ENCODE data around the gene ANKRD45. TPM values are rescaled to one million over a fixed set of nuclear protein-coding genes. Genes with fewer than 3 reads are reported as not detected.
"Not testable (repeated sequence)": the region's sequence is repeated elsewhere in the genome, so short reads cannot be mapped to it uniquely, and the experiment has no call there.

The ANKRD45 gene
- total RNA-seq, 1 donor from 2014 or later: not detected

DNA sequence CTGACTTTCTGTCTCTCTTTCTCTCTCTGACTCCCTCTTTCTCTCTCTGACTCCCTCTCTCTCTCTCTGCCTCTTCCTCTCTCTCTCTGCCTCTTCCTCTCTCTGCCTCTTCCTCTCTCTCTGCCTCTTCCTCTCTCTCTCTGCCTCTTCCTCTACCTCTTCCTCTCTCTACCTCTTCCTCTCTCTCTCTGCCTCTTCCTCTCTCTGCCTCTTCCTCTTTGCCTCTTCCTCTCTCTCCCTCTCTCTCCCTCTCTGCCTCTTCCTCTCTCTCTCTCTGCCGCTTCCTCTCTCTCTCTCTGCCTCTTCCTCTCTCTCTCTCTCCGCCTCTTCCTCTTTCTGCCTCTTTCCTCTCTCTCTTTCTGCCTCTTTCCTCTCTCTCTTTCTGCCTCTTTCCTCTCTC is 18.6 kb upstream of the ANKRD45 start:
- Mint-ChIP-seq H3K27me3 (peaks cover 12% of the 10 kb centered on the region), H3K36me3 (ENCODE audit: low read depth) (no peaks in the 10 kb centered on the region), H3K4me1 (no peaks in the 10 kb centered on the region), H3K9me3 (no peaks in the 10 kb centered on the region), H3K27ac (no peak overlapping the region), H3K4me3 (no peak overlapping the region)
- no peak for DNase-seq
- POLR2A ChIA-PET: no interaction called here
- no peak for ATAC-seq (ENCODE audit: low read depth)
- no peak for TF ChIP-seq CTCF (IDR thresholded peaks at IDR 0.05)
- intact Hi-C loops (cut with micrococcal nuclease): no loop called here
- CTCF ChIA-PET: no interaction called here

DNA sequence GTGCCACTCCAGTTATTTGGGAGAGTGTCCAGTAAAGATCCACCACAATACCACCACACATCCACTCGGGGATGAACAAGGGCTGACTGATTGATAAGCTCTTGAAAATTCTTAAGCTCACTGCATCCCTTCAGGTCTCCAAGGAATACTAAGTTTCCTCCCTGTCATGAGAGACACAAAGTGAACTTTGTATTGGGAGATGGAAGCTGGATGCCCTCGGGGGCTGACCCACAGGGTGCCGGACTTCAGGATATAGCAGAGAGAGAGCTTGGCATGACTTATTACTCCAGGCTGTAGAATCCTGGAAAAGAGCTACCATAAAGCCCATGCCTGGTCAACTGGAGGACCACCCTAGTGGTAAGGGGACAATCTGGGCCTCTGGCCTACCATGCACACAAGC is 15.5 kb upstream of the ANKRD45 start:
- intact Hi-C loops (cut with micrococcal nuclease); H3K4me1 Mint-ChIP-seq; H3K27me3 Mint-ChIP-seq; ATAC-seq (ENCODE audit: low read depth); H3K9me3 Mint-ChIP-seq; DNase-seq; H3K4me3 Mint-ChIP-seq; CTCF ChIA-PET; H3K36me3 Mint-ChIP-seq (ENCODE audit: low read depth); H3K27ac Mint-ChIP-seq: not testable (repeated sequence)
- POLR2A ChIA-PET: interaction anchor here (0.6 kb wide), 1 partner anchor 123 kb away, joined by 3 read pairs; no protein-coding TSS in a partner anchor

DNA sequence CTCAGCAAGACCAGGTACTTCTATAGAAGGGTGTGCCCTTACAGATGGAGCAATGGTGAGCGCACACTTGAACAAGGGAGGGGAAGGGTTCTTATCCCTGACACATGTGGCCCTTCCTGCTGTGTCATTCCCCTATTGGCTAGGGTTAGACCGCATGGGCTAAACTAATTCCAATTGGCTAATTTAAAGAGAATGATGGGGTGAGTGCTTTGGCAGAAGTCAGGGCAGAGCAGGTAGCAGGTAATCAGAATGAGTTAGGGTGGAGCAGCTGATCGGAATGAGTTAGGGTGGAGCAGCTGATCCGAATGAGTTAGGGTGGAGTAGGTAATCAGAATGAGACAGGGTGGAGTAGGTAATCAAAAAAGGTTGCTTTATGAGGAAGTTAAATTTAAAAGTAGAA is 14.2 kb upstream of the ANKRD45 start:
- H3K27ac Mint-ChIP-seq: not testable (repeated sequence)

DNA sequence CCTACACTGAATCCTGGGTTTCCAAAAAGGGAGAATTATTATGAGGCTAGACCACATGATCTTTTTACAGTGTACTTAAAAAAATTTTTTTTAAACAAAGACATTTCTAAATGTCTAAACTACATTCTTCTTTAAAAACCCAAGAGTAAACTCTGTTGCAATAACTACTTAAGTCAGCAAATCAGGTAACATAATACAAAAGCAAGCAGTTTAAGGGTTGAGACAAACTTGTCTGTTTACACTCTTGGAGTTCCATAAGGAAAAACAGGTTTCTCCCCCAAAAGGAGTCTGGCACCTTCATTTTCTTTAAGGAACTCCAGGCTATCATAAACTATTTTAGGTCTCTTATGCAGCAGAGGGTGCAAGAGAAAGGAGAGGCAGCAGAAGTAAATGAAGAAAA is 12.5 kb upstream of the ANKRD45 start:
- DNase-seq (no peak), ATAC-seq (ENCODE audit: low read depth) (no peak)
- POLR2A ChIA-PET: no interaction called here
- Mint-ChIP-seq H3K27me3 (peaks cover 9% of the 10 kb centered on the region), H3K27ac (no peak overlapping the region), H3K36me3 (ENCODE audit: low read depth) (no peaks in the 10 kb centered on the region), H3K4me1 (no peaks in the 10 kb centered on the region), H3K4me3 (no peak overlapping the region), H3K9me3 (peaks cover 12% of the 10 kb centered on the region)
- intact Hi-C loops (cut with micrococcal nuclease): no loop called here
- TF ChIP-seq CTCF (IDR thresholded peaks at IDR 0.05): no peak
- CTCF ChIA-PET: no interaction called here

More for the DNA sequence above, 14.2 kb upstream of the ANKRD45 start:
- DNase-seq; H3K9me3 Mint-ChIP-seq; H3K4me1 Mint-ChIP-seq; POLR2A ChIA-PET; ATAC-seq (ENCODE audit: low read depth); CTCF ChIA-PET; intact Hi-C loops (cut with micrococcal nuclease); H3K36me3 Mint-ChIP-seq (ENCODE audit: low read depth); H3K4me3 Mint-ChIP-seq; H3K27me3 Mint-ChIP-seq: not testable (repeated sequence)

GRCh38 chr1:173680152-173680551 is 10.5 kb upstream of the ANKRD45 start:
- DNase-seq; H3K36me3 Mint-ChIP-seq (ENCODE audit: low read depth); H3K4me1 Mint-ChIP-seq; ATAC-seq (ENCODE audit: low read depth); H3K4me3 Mint-ChIP-seq; intact Hi-C loops (cut with micrococcal nuclease); H3K27ac Mint-ChIP-seq; POLR2A ChIA-PET; H3K27me3 Mint-ChIP-seq; CTCF ChIA-PET: not testable (repeated sequence)
- peaks cover 16% of the 10 kb centered on the region for H3K9me3 Mint-ChIP-seq

DNA sequence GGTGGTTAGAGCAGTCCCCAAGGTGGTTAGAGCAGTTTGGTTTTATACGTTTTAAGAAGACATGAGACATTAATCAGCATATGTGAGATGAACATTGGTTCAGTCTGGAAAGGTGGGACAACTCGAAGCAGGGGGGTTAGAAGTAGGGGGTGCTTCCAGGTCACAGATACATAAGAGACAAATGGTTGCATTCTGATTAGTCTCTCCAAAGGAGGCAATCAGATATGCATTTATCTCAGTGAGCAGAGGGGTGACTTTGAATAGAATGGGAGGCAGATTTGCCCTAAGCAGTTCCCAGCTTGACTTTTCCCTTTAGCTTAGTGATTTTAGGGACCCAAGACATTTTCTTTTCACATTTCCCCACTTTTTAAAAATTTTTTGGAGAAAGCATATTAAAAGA is 4.8 kb upstream of the ANKRD45 start:
- H3K36me3 Mint-ChIP-seq (ENCODE audit: low read depth); ATAC-seq (ENCODE audit: low read depth); H3K27ac Mint-ChIP-seq; POLR2A ChIA-PET; CTCF ChIA-PET; H3K4me3 Mint-ChIP-seq; intact Hi-C loops (cut with micrococcal nuclease); H3K4me1 Mint-ChIP-seq; DNase-seq: not testable (repeated sequence)
- Mint-ChIP-seq H3K27me3 (peaks cover 26% of the 10 kb centered on the region), H3K9me3 (peaks cover 13% of the 10 kb centered on the region)

GRCh38 chr1:173666646-173667045 is 3.0 kb downstream of the ANKRD45 start:
- intact Hi-C loops (cut with micrococcal nuclease): no loop called here
- peaks cover 10% of the 10 kb centered on the region for H3K4me1 Mint-ChIP-seq

More at GRCh38 chr1:173666646-173667045, 3.0 kb downstream of the ANKRD45 start:
- no peak overlapping the region for H3K27ac Mint-ChIP-seq
- ChIA-PET CTCF (no interaction called here), POLR2A (no interaction called here)
- ATAC-seq (ENCODE audit: low read depth): no peak
- DNase-seq: no peak
- H3K4me3 Mint-ChIP-seq: no peak overlapping the region
- peaks cover 39% of the 10 kb centered on the region for H3K27me3 Mint-ChIP-seq
- no peak for TF ChIP-seq CTCF (IDR thresholded peaks at IDR 0.05)
- H3K36me3 Mint-ChIP-seq (ENCODE audit: low read depth): no peaks in the 10 kb centered on the region
- H3K9me3 Mint-ChIP-seq: no peaks in the 10 kb centered on the region

All from activated B cell treated with CpG ODN at 0.5 μM for 24 hours (primary cell).